GM12878 (cell line): ENCODE results near the gene PCDHGC4. TPM values are rescaled to one million over a fixed set of nuclear protein-coding genes. Genes with fewer than 3 reads are reported as not detected.

ENCODE experiments used
- CUX1 ChIP-seq: IDR thresholded peaks from 2 replicates; pipeline ENCODE4 v1.6.1; 2012; ENCODE audit warnings: improper control_type of control experiment, low read depth, low read length; ENCODE audit not compliant: insufficient replicate concordance
- MYC ChIP-seq: IDR thresholded peaks from 2 replicates; pipeline ENCODE4 v1.6.1; 2011; ENCODE audit warnings: mild to moderate bottlenecking, low read length, moderate library complexity, inconsistent platforms; ENCODE audit not compliant: insufficient read depth, insufficient replicate concordance, insufficient read length, severe bottlenecking
- SIN3A ChIP-seq: IDR thresholded peaks from 2 replicates; pipeline ENCODE4 v1.6.1; 2012; ENCODE audit warnings: low read depth, low read length, improper control_type of control experiment
- SKIL ChIP-seq: fragments of 450-650 bp; IDR thresholded peaks from 2 replicates; pipeline ENCODE4 v1.6.1; 2017; ENCODE audit warnings: mild to moderate bottlenecking, low read depth, inconsistent platforms; ENCODE audit not compliant: poor library complexity, severe bottlenecking
- SP1 ChIP-seq: IDR thresholded peaks from one replicate; pipeline ENCODE4 v1.6.1; 2011; ENCODE audit warnings: low read depth, low read length
- ZNF24 ChIP-seq: fragments of 450-650 bp; IDR thresholded peaks from 2 replicates; pipeline ENCODE4 v1.6.1; 2017; ENCODE audit warnings: antibody characterized with exemption, mild to moderate bottlenecking
- ZNF592 ChIP-seq: fragments of 450-650 bp; IDR thresholded peaks from 2 replicates; pipeline ENCODE4 v1.6.1; 2017; ENCODE audit warnings: mild to moderate bottlenecking, moderate library complexity
- polyA plus RNA-seq, 11 experiments: library from polyadenylated mRNA; depleted of rRNA in 4 of 11; unstranded in 6 of 11; stranded (reverse) in 5 of 11; fragments of >200 nt; fragmentation: Nextera tagmentation in 4 of 11; fragmentation: Illumina TruSeq in 1 of 11; extraction: Ambion mirVana in 4 of 11; extraction: Trizol in 1 of 11; gene quantifications; 1 replicate in 1 of 11; 2 replicates in 10 of 11; pipeline versions ENCODE4 v1.2.1 to v1.2.3, GENCODE V29; 2011 to 2016; ENCODE audit warnings: inconsistent platforms in 2 of 11, missing spikeins in 2 of 11, low read depth in 1 of 11
- total RNA-seq, 4 experiments: library from RNA; depleted of rRNA in 3 of 4; stranded (reverse); fragments of >200 nt in 3 of 4; fragmentation: Illumina TruSeq in 1 of 4; extraction: Trizol in 1 of 4; gene quantifications; 2 replicates each; pipeline versions ENCODE4 v1.2.1 to v1.2.3, GENCODE V29; 2013 to 2021
- TF ChIP-seq, protein P1 (sequence below): fragments of 150-350 bp; IDR thresholded peaks from 2 replicates; pipeline ENCODE4 v1.6.1; 2016; ENCODE audit warnings: low read depth, low read length
- TF ChIP-seq, protein P2 (sequence below): fragments of 450-650 bp; formaldehyde crosslinking; IDR thresholded peaks from 2 replicates; pipeline ENCODE4 v1.5.0; 2022; ENCODE audit warnings: mild to moderate bottlenecking, missing genetic modification characterization

PCDHGC4 gene
- total and polyA plus RNA-seq, 10 of the 15 experiments (the other 5 are each of a cell fraction or from before 2014, with no cell fraction given), result 0.04 to 1.2 (median 0.52) TPM

GRCh38 chr5:141529002-141529401 lies 44.2 kb downstream of the PCDHGC4 start (continued):
- TF ChIP-seq, protein P1, sequence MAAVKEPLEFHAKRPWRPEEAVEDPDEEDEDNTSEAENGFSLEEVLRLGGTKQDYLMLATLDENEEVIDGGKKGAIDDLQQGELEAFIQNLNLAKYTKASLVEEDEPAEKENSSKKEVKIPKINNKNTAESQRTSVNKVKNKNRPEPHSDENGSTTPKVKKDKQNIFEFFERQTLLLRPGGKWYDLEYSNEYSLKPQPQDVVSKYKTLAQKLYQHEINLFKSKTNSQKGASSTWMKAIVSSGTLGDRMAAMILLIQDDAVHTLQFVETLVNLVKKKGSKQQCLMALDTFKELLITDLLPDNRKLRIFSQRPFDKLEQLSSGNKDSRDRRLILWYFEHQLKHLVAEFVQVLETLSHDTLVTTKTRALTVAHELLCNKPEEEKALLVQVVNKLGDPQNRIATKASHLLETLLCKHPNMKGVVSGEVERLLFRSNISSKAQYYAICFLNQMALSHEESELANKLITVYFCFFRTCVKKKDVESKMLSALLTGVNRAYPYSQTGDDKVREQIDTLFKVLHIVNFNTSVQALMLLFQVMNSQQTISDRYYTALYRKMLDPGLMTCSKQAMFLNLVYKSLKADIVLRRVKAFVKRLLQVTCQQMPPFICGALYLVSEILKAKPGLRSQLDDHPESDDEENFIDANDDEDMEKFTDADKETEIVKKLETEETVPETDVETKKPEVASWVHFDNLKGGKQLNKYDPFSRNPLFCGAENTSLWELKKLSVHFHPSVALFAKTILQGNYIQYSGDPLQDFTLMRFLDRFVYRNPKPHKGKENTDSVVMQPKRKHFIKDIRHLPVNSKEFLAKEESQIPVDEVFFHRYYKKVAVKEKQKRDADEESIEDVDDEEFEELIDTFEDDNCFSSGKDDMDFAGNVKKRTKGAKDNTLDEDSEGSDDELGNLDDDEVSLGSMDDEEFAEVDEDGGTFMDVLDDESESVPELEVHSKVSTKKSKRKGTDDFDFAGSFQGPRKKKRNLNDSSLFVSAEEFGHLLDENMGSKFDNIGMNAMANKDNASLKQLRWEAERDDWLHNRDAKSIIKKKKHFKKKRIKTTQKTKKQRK, result no peak
- no peak for TF ChIP-seq SIN3A
- no peak for TF ChIP-seq ZNF24
- no peak for TF ChIP-seq MYC
- no peak for TF ChIP-seq ZNF592
- TF ChIP-seq SP1, result no peak
- TF ChIP-seq, protein P2, sequence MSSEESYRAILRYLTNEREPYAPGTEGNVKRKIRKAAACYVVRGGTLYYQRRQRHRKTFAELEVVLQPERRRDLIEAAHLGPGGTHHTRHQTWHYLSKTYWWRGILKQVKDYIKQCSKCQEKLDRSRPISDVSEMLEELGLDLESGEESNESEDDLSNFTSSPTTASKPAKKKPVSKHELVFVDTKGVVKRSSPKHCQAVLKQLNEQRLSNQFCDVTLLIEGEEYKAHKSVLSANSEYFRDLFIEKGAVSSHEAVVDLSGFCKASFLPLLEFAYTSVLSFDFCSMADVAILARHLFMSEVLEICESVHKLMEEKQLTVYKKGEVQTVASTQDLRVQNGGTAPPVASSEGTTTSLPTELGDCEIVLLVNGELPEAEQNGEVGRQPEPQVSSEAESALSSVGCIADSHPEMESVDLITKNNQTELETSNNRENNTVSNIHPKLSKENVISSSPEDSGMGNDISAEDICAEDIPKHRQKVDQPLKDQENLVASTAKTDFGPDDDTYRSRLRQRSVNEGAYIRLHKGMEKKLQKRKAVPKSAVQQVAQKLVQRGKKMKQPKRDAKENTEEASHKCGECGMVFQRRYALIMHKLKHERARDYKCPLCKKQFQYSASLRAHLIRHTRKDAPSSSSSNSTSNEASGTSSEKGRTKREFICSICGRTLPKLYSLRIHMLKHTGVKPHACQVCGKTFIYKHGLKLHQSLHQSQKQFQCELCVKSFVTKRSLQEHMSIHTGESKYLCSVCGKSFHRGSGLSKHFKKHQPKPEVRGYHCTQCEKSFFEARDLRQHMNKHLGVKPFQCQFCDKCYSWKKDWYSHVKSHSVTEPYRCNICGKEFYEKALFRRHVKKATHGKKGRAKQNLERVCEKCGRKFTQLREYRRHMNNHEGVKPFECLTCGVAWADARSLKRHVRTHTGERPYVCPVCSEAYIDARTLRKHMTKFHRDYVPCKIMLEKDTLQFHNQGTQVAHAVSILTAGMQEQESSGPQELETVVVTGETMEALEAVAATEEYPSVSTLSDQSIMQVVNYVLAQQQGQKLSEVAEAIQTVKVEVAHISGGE (CRISPR knock-in tag), result no peak
- TF ChIP-seq CUX1, result no peak
- TF ChIP-seq SKIL, result no peak
